Transverse colon (tissue), 4 donors: ENCODE measurements around the gene MET.

ENCODE experiments used
- CTCF ChIP-seq, 5 experiments: fragments of 200-600 bp in 3 of 5; fragments of 450-650 bp in 2 of 5; sonication (generic) in 3 of 5; IDR thresholded peaks; 1 replicate in 2 of 5; 2 replicates in 3 of 5; pipeline ENCODE4 v1.5.1; 2016 to 2017; ENCODE audit warnings: antibody characterized with exemption in 5 of 5, inconsistent platforms in 3 of 5, mild to moderate bottlenecking in 2 of 5, moderate library complexity in 1 of 5
- POLR2A ChIP-seq: fragments of 450-650 bp; IDR thresholded peaks from one replicate; pipeline ENCODE4 v1.6.1; 2016; ENCODE audit warnings: antibody characterized with exemption, mild to moderate bottlenecking, moderate library complexity
- POLR2AphosphoS5 ChIP-seq, 3 donors: sonication (generic); formaldehyde crosslinking; IDR thresholded peaks; one replicate each; pipeline ENCODE4 v1.6.1; 2016; ENCODE audit warnings: antibody characterized with exemption in 3 of 3

GRCh38 chr7:116671111-116671510, 885 bp upstream of the MET start:
- no peak for TF ChIP-seq CTCF (IDR thresholded peaks at IDR 0.05)
- no peak for TF ChIP-seq POLR2AphosphoS5 (IDR thresholded peaks at IDR 0.05)
- TF ChIP-seq POLR2A, result no peak
